ENCODE results near the gene CTLA4.
A peak's percentile ranks its signal among the peaks of the same experiment; 100 is the strongest.
"Not testable (repeated sequence)": the region's sequence is repeated elsewhere in the genome, so short reads cannot be mapped to it uniquely, and the experiment has no call there.

CTLA4 gene

DNA sequence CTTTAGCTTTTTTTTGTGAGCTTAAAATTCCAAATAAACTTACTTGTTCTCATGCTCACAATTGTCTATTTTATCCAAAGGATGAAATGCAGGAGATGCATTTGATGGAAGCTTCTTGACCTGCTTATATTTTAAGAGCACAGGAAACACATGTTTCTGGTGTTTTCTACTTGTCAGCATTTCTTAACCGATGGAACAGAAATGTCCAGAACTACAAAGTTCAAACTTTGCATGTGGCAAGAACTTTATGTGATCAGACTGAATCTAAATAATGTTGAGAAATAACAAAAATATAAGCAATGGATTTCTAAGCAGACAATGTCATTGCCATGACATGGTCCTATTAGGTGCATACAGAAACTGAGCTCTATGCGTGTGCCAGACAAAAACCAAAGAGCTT lies 9.9 kb upstream of the CTLA4 start:
- no peak for DNase-seq (ENCODE audit: low read depth in 2 of 2)

- DNase-seq (ENCODE audit: low read depth in 2 of 2) = no peak
Observed at GRCh38 chr2:203858176-203858575, 9.4 kb upstream of the CTLA4 start.

GRCh38 chr2:203859030-203859789 lies 8.4 kb upstream of the CTLA4 start:
- no peak for DNase-seq (ENCODE audit: low read depth in 2 of 2)

GRCh38 chr2:203861197-203861596 lies 6.4 kb upstream of the CTLA4 start:
- DNase-seq (ENCODE audit: low read depth in 2 of 2) = no peak

- no peak for DNase-seq (ENCODE audit: low read depth in 2 of 2)
Observed at GRCh38 chr2:203861607-203862006, 6.0 kb upstream of the CTLA4 start.

GRCh38 chr2:203869223-203870042 lies 1.9 kb downstream of the CTLA4 start:
- DNase-seq (ENCODE audit: low read depth in 2 of 2) = peak in 1 of 2 donors; percentile 11

GRCh38 chr2:203870481-203870880 lies 2.9 kb downstream of the CTLA4 start:
- DNase-seq (ENCODE audit: low read depth in 2 of 2) = no peak

DNA sequence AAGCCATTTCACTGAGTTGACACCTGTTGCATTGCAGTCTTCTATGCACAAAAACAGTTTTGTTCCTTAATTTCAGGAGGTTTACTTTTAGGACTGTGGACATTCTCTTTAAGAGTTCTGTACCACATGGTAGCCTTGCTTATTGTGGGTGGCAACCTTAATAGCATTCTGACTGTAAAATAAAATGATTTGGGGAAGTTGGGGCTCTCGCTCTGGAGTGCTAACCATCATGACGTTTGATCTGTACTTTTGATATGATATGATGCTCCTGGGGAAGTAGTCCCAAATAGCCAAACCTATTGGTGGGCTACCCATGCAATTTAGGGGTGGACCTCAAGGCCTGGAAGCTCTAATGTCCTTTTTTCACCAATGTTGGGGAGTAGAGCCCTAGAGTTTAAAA lies 3.4 kb downstream of the CTLA4 start:
- DNase-seq (ENCODE audit: low read depth in 2 of 2) = no peak

DNA sequence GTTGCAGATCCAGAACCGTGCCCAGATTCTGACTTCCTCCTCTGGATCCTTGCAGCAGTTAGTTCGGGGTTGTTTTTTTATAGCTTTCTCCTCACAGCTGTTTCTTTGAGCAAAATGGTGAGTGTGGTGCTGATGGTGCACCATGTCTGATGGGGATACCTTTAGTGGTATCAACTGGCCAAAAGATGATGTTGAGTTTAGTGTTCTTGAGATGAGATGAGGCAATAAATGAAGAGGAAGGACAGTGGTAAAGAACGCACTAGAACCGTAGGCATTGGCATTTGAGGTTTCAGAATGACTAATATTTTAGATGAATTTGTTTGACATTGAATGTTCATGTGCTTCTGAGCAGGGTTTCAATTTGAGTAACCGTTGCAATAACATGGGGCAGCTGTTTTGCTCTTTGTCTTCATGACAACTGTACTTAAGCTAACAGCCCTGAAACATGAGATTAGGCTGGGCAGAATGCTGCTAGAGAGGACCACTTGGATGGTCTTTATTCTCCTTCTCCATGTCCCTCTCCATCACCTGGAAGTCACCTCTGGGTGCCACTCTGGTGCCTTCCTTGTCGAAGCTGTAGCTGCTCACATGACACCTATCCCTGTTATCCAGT lies 3.9 kb downstream of the CTLA4 start:
- no peak for DNase-seq (ENCODE audit: low read depth in 2 of 2)

DNA sequence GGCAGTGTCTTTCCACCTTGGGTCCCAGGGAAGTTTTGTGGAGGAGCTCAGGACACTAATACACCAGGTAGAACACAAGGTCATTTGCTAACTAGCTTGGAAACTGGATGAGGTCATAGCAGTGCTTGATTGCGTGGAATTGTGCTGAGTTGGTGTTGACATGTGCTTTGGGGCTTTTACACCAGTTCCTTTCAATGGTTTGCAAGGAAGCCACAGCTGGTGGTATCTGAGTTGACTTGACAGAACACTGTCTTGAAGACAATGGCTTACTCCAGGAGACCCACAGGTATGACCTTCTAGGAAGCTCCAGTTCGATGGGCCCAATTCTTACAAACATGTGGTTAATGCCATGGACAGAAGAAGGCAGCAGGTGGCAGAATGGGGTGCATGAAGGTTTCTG lies 5.9 kb downstream of the CTLA4 start:
- no peak for DNase-seq (ENCODE audit: low read depth in 2 of 2)

- DNase-seq (ENCODE audit: low read depth in 2 of 2) = no peak
Observed at GRCh38 chr2:203873921-203874631, 6.5 kb downstream of the CTLA4 start.

DNA sequence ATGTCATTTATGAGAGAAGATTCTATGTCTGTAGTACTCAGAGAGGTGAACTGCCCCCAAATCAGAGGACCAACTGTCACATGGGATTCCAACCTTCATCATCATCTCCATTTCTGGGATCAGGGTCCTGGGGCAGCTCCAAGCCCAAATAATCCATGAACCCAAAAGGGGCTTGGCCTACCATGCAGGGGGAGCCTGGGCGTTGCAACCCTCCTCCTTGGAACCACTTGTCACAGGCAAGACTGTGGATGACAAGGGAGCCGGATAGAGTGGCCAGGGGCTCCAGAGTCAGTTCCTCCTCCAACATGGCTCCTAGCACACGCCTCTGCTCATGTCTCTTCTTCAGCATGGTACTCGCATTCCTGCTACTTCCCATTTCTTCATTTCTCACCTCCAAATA lies 7.9 kb downstream of the CTLA4 start:
- no peak for DNase-seq (ENCODE audit: low read depth in 2 of 2)

GRCh38 chr2:203876328-203876727 lies 8.8 kb downstream of the CTLA4 start:
- no peak for DNase-seq (ENCODE audit: low read depth in 2 of 2)

- no peak for DNase-seq (ENCODE audit: low read depth in 2 of 2)
Observed at GRCh38 chr2:203878063-203878462, 10.5 kb downstream of the CTLA4 start.

DNA sequence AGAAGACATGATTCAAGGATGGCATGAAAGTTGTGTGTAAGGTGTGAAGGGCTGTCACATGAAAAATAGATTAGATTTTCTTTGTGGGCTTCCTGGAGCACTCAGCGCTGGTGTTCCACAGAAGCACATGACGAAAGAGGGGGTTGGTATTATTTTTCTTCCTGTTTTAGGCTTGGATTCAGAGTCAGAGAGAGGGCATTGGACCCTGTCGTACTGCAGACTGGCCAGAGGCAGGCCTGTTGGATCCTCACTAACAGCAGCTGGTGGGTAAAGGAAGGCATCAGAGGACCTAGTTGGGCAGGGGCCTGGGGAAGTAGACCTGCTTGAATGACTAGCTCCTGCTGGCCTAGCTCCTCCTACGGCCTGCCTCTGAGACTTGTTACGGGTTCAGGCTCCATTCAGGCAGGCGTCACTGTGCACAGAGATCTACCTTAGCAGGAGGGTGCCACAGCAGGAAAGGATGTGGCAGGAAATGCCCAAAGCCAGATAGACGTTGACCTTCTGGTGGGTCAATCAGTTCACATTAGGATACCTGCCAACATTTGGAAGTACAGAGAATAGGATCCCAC lies 13.1 kb downstream of the CTLA4 start:
- no peak for DNase-seq (ENCODE audit: low read depth in 2 of 2)

DNA sequence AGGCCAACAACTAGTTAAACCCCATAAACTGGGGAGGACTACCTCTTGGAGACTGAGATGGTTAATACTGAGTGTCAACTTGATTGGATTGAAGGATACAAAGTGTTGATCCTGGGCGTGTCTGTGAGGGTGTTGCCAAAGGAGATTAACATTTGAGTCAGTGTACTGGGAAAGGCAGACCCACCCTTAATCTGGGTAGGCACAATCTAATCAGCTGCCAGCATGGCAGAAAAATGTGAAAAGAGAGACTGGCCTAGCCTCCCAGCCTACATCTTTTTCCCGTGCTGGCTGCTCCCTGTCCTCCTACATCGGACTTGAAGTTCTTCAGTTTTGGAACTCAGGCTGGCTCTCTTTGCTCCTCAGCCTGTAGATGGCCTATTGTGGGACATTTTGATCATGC lies 13.6 kb downstream of the CTLA4 start:
- DNase-seq (ENCODE audit: low read depth in 2 of 2) = not testable (repeated sequence)

GRCh38 chr2:203882551-203882950 lies 15.0 kb downstream of the CTLA4 start:
- no peak for DNase-seq (ENCODE audit: low read depth in 2 of 2)

GRCh38 chr2:203886661-203887151 lies 19.1 kb downstream of the CTLA4 start:
- no peak for DNase-seq (ENCODE audit: low read depth in 2 of 2)

DNA sequence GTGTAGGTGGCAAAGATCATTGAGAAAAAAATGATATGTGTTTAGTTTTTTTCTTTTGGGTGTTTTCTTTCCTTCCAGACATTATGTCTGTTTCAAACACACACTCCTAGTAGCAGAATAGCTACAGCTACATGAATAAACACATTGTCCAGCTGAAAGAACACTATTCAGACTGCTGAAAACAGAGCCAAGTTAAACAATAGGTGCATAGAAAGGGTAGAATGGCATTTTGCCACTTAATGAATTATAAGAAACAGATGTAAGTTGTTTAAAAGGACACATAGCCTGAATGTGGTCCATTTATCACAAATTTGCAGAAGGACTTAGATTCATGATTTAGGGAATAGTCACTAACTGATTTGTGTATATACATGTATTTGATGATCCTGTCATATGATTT lies 20.1 kb downstream of the CTLA4 start:
- no peak for DNase-seq (ENCODE audit: low read depth in 2 of 2)

DNA sequence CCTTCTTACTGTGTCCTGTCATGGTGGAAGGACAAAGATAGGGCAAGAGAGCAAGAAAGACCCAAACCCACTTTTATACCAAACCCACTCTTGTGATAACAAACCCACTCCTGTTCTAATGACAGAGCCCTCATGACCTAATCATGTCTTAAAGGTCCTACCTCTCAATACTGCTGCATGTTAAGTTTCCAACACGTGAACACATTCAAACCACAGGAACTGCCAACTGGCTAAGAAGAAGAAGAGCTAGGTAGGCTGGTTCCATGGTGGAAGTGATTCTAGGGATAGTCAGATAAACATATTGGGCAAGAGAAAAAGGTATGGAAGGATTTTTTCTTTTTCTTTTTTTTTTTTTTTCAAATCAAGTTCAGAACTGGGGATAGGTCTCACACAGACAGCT lies 22.0 kb downstream of the CTLA4 start:
- DNase-seq (ENCODE audit: low read depth in 2 of 2) = no peak

DNA sequence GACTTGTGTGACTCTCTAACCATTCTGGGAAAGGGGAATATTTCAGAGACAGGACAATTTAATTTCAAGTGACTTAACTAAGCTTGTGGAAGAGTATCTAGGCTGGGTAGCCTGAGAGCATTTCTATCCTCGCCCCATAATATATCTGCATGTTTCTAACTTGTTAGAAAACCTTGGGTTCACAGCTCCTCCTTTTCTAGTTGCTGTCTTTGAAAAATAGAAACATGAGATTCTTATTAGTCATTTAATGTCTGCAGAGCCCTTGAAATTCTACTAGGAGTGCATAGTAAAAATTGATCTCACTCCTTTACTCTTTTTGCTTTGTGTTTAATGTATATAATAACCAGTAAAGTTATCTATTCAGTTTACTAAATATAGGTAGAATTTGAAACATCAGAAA lies 22.4 kb downstream of the CTLA4 start:
- no peak for DNase-seq (ENCODE audit: low read depth in 2 of 2)

GRCh38 chr2:203890733-203891132 lies 23.2 kb downstream of the CTLA4 start:
- DNase-seq (ENCODE audit: low read depth in 2 of 2) = no peak
